Heart right ventricle (tissue), 16 donors: ENCODE measurements around the gene ANO7. TPM values are rescaled to one million over a fixed set of nuclear protein-coding genes. Genes with fewer than 3 reads are reported as not detected.

ENCODE experiments used
- ATAC-seq, 8 donors: fragments of 200-7000 bp; cut with Tn5 transposase; one replicate each; pipeline ENCODE4 v1.9.1; 2020; ENCODE audit warnings: mild to moderate bottlenecking in 8 of 8, moderate library complexity in 8 of 8, moderate number of reproducible peaks in 1 of 8
- DNase-seq, 2 donors: peaks; one replicate each; pipeline ENCODE4 v3.0.0-alpha.2; 2020
- H3K27ac ChIP-seq, 10 donors: fragments of 200-600 bp; sonication (generic) in 2 of 10; one replicate each; pipeline versions ENCODE4 v1.5.0 to v1.8.0; 2020 to 2022; ENCODE audit warnings: mild to moderate bottlenecking in 3 of 10
- H3K27me3 ChIP-seq, 7 donors: fragments of 200-600 bp; one replicate each; pipeline ENCODE4 v1.8.0; 2021 to 2022; ENCODE audit warnings: mild to moderate bottlenecking in 2 of 7
- H3K36me3 ChIP-seq, 9 donors: fragments of 200-600 bp; sonication (generic) in 1 of 9; one replicate each; pipeline versions ENCODE4 v1.5.0 to v1.8.0; 2020 to 2022; ENCODE audit warnings: mild to moderate bottlenecking in 2 of 9
- H3K4me1 ChIP-seq, 9 donors: fragments of 200-600 bp; sonication (generic) in 1 of 9; one replicate each; pipeline versions ENCODE4 v1.5.0 to v1.8.0; 2020 to 2022; ENCODE audit warnings: mild to moderate bottlenecking in 4 of 9
- H3K4me3 ChIP-seq, 10 donors: fragments of 200-600 bp; sonication (generic) in 2 of 10; one replicate each; pipeline versions ENCODE4 v1.5.0 to v1.8.0; 2020 to 2022; ENCODE audit warnings: mild to moderate bottlenecking in 7 of 10, moderate library complexity in 2 of 10
- H3K9me3 ChIP-seq, 11 donors: fragments of 200-600 bp in 10 of 11; sonication (generic) in 2 of 11; one replicate each; pipeline versions ENCODE4 v1.5.0 to v1.8.0; 2013 to 2022; ENCODE audit warnings: mild to moderate bottlenecking in 2 of 11, control low read depth in 1 of 11, moderate library complexity in 1 of 11
- CTCF ChIP-seq, 9 donors: fragments of 200-600 bp; sonication (generic) in 2 of 9; IDR thresholded peaks; one replicate each; pipeline versions ENCODE4 v1.5.0 to v1.8.0; 2021 to 2022; ENCODE audit warnings: antibody characterized with exemption in 9 of 9, mild to moderate bottlenecking in 5 of 9, moderate library complexity in 1 of 9
- WGBS, 2 donors: extraction: QIAGEN DNeasy Blood & Tissue Kit; methylation state at CpG; one replicate each; pipeline ENCODE4 v1.1.7; 2013; ENCODE audit warnings: inconsistent platforms in 1 of 2; 5-methylcytosine and 5-hydroxymethylcytosine counted together
- intact Hi-C, 10 donors: fragments of 100-400 bp; cut with DNase I; formaldehyde crosslinking; loops; one replicate each; pipeline versions ENCODE4 v1.11.1 to v1.14.2; 2022
- polyA plus RNA-seq, 2 donors: library from polyadenylated mRNA; stranded (reverse); fragments of 200-250 nt; gene quantifications; one replicate each; pipeline ENCODE4 v1.2.3, GENCODE V29; 2013
- total RNA-seq, 10 donors: library from RNA; stranded (reverse); fragmentation: NEBNext Ultra II Directional in 3 of 10; extraction: Animal tissue kit (Norgen Biotek cat#: 25700) in 3 of 10; gene quantifications; one replicate each; pipeline versions ENCODE4 v1.2.1 to v1.2.4, GENCODE V29; 2021 to 2023
- donor health status: Arrhythmogenic right ventricular cardiomyopathy.
- donor health status: ischemic (EF 13 %, LVEDD 7.1; RV severe dilation, severe dysfunction).
- donor health status: healthy with polysubstance abuse.
- donor health status: DM: no; HTN: yes; CAD: no.
- donor health status: DM: no; HTN: no; CAD: no.
- donor health status: ischemic (EF 25% LVEDD 6.9; RV normal size, moderate dysfunction).
- donor health status: ischemic (EF 25% LVEDD 5.7; RV mildly dilated, moderate dysfunction).
- donor health status: healthy.
- donor health status: DM: yes; HTN: yes; CAD: no.
- donor health status: Ischemic cardiomyopathy.
- donor health status: ischemic (EF 35%, LVEDD 5.7; RV mildly dilated, moderate dysfunction).
- donor health status: nonischemic (EF 11% LVEDD 7.7; RV severe dilation, severe dysfunction).
- donor health status: DM: yes; HTN: yes; CAD: no.
- donor health status: PGD.
- donor health status: ischemic (EF 29% LVEDD 5.4; RV normal size, mild dysfunction).
- donor health status: nonischemic (EF 23%, LVEDD 6.1; RV moderate dilation, normal function).

ANO7 gene
- total and polyA plus RNA-seq, 12 donors = 0.61 to 3.0 (median 1.6) TPM

- H3K27ac ChIP-seq = no peak overlapping the region
- H3K36me3 ChIP-seq = peaks cover 0 to 2% (median 0%) of the 10 kb centered on the region in 9 donors
- DNase-seq (no peak), ATAC-seq (no peak)
- no peak overlapping the region for H3K4me3 ChIP-seq
- 98 to 99% methylated on average over 3 of the region's 3 CpGs for WGBS, 2 donors
- peaks cover 2 to 24% (median 20%) of the 10 kb centered on the region in 9 donors for H3K4me1 ChIP-seq
- intact Hi-C loops = no loop called here
- no peaks in the 10 kb centered on the region for H3K27me3 ChIP-seq
- no peak for TF ChIP-seq CTCF (IDR thresholded peaks at IDR 0.05)
- H3K9me3 ChIP-seq = no peaks in the 10 kb centered on the region
Measured at GRCh38 chr2:241147336-241147735, 41.1 kb upstream of the ANO7 start.

- Histone ChIP-seq H3K4me1 (peaks cover 2 to 24% (median 20%) of the 10 kb centered on the region in 9 donors), H3K27me3 (no peaks in the 10 kb centered on the region), H3K4me3 (peak overlapping the region in 7 of 10 donors; percentile 74 to 100 (median 96)), H3K36me3 (peaks cover 0 to 6% (median 0%) of the 10 kb centered on the region in 9 donors), H3K9me3 (no peaks in the 10 kb centered on the region), H3K27ac (no peak overlapping the region)
- no peak for TF ChIP-seq CTCF (IDR thresholded peaks at IDR 0.05)
- DNase-seq = no peak
- no peak for ATAC-seq
- WGBS, 2 donors = 93 to 95% methylated on average over 4 of the region's 4 CpGs
- intact Hi-C loops = no loop called here
Measured at GRCh38 chr2:241148239-241148638, 40.2 kb upstream of the ANO7 start.

- Histone ChIP-seq H3K9me3 (no peaks in the 10 kb centered on the region), H3K4me3 (peak within 1 kb of the TSS; percentile 63 to 100 (median 95)), H3K36me3 (peaks cover 0 to 14% (median 0%) of the 10 kb centered on the region in 9 donors), H3K27ac (peak within 1 kb of the TSS in 9 of 10 donors; percentile 70 to 94 (median 89)), H3K4me1 (peaks cover 2 to 24% (median 20%) of the 10 kb centered on the region in 9 donors), H3K27me3 (no peaks in the 10 kb centered on the region)
- TF ChIP-seq CTCF (IDR thresholded peaks at IDR 0.05) = no peak
- intact Hi-C loops = no loop called here
- WGBS, 2 donors = 0 to 1% methylated on average over 88 of the region's 88 CpGs
- ATAC-seq (peak; percentile 93 to 98 (median 96)), DNase-seq (peak; percentile 91 to 96)
Measured at GRCh38 chr2:241148891-241149674, 39.4 kb upstream of the ANO7 start, which contains the start of gene PASK. PASK (minus strand) TSS chr2:241149472; CDS start chr2:241143032, 6,440 bp downstream.

DNA sequence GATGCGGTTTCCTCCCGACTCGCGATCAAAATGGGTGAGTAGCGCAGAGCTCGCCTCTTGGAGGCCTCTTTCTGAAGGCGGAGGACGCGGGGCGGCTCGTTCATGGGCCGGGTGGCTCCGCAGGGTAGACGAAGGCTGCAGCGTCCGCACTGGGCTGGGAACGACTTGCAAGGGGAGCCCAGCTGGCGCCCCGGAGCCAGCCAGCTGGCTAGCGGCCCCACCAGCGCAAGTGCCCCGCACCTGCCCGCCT lies 38.9 kb upstream of the ANO7 start:
- peak overlapping the region; percentile 63 to 100 (median 95) for H3K4me3 ChIP-seq
- no peaks in the 10 kb centered on the region for H3K9me3 ChIP-seq
- peaks cover 2 to 24% (median 20%) of the 10 kb centered on the region in 9 donors for H3K4me1 ChIP-seq
- DNase-seq (no peak), ATAC-seq (peak in 6 of 8 donors; percentile 8 to 42 (median 32))
- H3K27ac ChIP-seq = peak overlapping the region in 7 of 10 donors; percentile 8 to 94 (median 81)
- H3K27me3 ChIP-seq = no peaks in the 10 kb centered on the region
- H3K36me3 ChIP-seq = peaks cover 0 to 19% (median 1%) of the 10 kb centered on the region in 9 donors
- no peak for TF ChIP-seq CTCF (IDR thresholded peaks at IDR 0.05)
- WGBS, 2 donors = 0% methylated on average over 23 of the region's 23 CpGs
- intact Hi-C loops = no loop called here
